Daoy (cell line): ENCODE measurements around the gene SLC13A4. TPM values are rescaled to one million over a fixed set of nuclear protein-coding genes. Genes with fewer than 3 reads are reported as not detected.
A peak's percentile ranks its signal among the peaks of the same experiment; 100 is the strongest.
"Not testable (repeated sequence)": the region's sequence is repeated elsewhere in the genome, so short reads cannot be mapped to it uniquely, and the experiment has no call there.

Experiments
- DNase-seq: peaks from one replicate; pipeline ENCODE4 v3.0.0-alpha.2; 2015; ENCODE audit warnings: low read depth
- total RNA-seq: library from RNA; depleted of rRNA; stranded (reverse); fragments of >200 nt; shearing (Covaris generic); gene quantifications from 2 replicates; pipeline ENCODE4 v1.2.3, GENCODE V29; 2014

Gene SLC13A4
- total RNA-seq, 1 experiment from 2014 or later = not detected

GRCh38 chr7:135693558-135693957 is 34.4 kb downstream of the SLC13A4 start:
- DNase-seq = no peak

GRCh38 chr7:135692606-135693005 is 35.4 kb downstream of the SLC13A4 start:
- not testable (repeated sequence) for DNase-seq

- DNase-seq = no peak
Observed at GRCh38 chr7:135692055-135692454, 35.9 kb downstream of the SLC13A4 start.

GRCh38 chr7:135690566-135690965 is 37.4 kb downstream of the SLC13A4 start:
- no peak for DNase-seq

- no peak for DNase-seq
Observed at GRCh38 chr7:135687466-135687865, 40.5 kb downstream of the SLC13A4 start.

GRCh38 chr7:135685306-135686084 is 42.5 kb downstream of the SLC13A4 start:
- no peak for DNase-seq

GRCh38 chr7:135684699-135685098 is 43.3 kb downstream of the SLC13A4 start:
- DNase-seq = no peak

- DNase-seq = no peak
Observed at GRCh38 chr7:135684136-135684535, 43.9 kb downstream of the SLC13A4 start.

GRCh38 chr7:135683609-135684008 is 44.4 kb downstream of the SLC13A4 start:
- DNase-seq = no peak

GRCh38 chr7:135682191-135682590 is 45.8 kb downstream of the SLC13A4 start:
- no peak for DNase-seq

- no peak for DNase-seq
Observed at GRCh38 chr7:135681762-135682161, 46.2 kb downstream of the SLC13A4 start.

- peak; percentile 45 for DNase-seq
Observed at GRCh38 chr7:135678612-135679575, 49.1 kb downstream of the SLC13A4 start.

GRCh38 chr7:135673360-135673706 is 54.7 kb downstream of the SLC13A4 start:
- peak; percentile 64 for DNase-seq

- DNase-seq = peak; percentile 63
Observed at GRCh38 chr7:135672560-135673359, 55.2 kb downstream of the SLC13A4 start.

GRCh38 chr7:135670179-135670578 is 57.8 kb downstream of the SLC13A4 start:
- DNase-seq = peak; percentile 7

- no peak for DNase-seq
Observed at GRCh38 chr7:135669774-135670173, 58.2 kb downstream of the SLC13A4 start.

- not testable (repeated sequence) for DNase-seq
Observed at GRCh38 chr7:135668852-135669395, 59.1 kb downstream of the SLC13A4 start.

- not testable (repeated sequence) for DNase-seq
Observed at GRCh38 chr7:135667626-135668025, 60.4 kb downstream of the SLC13A4 start.

- no peak for DNase-seq
Observed at GRCh38 chr7:135666846-135667245, 61.1 kb downstream of the SLC13A4 start.

GRCh38 chr7:135666156-135666555 is 61.8 kb downstream of the SLC13A4 start:
- DNase-seq = no peak

GRCh38 chr7:135665042-135665441 is 62.9 kb downstream of the SLC13A4 start:
- no peak for DNase-seq
